ENCODE measurements around the gene DNM3.

Gene DNM3

DNA sequence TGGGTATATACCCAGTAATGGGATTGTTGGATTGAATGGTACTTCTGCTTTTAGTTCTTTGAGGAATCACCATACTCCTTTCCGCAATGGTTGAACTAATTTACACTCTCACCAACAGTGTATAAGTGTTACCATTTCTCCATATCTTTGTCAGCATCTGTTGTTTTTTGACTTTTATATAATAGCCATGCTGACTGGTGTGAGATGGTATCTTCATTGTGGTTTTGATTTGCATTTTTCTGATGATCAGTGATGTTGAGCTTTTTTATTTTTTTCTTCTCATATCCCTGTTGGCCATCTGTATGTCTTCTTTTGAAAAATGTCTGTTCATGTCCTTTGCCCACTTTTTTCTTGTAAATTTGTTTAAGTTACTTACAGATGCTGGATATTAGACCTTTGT is 14.1 kb downstream of the DNM3 start:
- H3K4me3 ChIP-seq (ENCODE audit: low read depth, low read length): no peak overlapping the region
- DNase-seq (ENCODE audit: low read depth): no peak
- TF ChIP-seq, protein P1, sequence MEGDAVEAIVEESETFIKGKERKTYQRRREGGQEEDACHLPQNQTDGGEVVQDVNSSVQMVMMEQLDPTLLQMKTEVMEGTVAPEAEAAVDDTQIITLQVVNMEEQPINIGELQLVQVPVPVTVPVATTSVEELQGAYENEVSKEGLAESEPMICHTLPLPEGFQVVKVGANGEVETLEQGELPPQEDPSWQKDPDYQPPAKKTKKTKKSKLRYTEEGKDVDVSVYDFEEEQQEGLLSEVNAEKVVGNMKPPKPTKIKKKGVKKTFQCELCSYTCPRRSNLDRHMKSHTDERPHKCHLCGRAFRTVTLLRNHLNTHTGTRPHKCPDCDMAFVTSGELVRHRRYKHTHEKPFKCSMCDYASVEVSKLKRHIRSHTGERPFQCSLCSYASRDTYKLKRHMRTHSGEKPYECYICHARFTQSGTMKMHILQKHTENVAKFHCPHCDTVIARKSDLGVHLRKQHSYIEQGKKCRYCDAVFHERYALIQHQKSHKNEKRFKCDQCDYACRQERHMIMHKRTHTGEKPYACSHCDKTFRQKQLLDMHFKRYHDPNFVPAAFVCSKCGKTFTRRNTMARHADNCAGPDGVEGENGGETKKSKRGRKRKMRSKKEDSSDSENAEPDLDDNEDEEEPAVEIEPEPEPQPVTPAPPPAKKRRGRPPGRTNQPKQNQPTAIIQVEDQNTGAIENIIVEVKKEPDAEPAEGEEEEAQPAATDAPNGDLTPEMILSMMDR (IDR thresholded peaks at IDR 0.05; ENCODE audit: low read depth, low read length): no peak
- TF ChIP-seq, protein P2, sequence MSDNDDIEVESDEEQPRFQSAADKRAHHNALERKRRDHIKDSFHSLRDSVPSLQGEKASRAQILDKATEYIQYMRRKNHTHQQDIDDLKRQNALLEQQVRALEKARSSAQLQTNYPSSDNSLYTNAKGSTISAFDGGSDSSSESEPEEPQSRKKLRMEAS (IDR thresholded peaks at IDR 0.05; ENCODE audit: low read depth, low read length): no peak
- TF ChIP-seq POLR2A (IDR thresholded peaks at IDR 0.05; ENCODE audit: extremely low read depth, insufficient read length) (no peak), MYC (IDR thresholded peaks at IDR 0.05; ENCODE audit: low read depth, low read length) (no peak)

DNA sequence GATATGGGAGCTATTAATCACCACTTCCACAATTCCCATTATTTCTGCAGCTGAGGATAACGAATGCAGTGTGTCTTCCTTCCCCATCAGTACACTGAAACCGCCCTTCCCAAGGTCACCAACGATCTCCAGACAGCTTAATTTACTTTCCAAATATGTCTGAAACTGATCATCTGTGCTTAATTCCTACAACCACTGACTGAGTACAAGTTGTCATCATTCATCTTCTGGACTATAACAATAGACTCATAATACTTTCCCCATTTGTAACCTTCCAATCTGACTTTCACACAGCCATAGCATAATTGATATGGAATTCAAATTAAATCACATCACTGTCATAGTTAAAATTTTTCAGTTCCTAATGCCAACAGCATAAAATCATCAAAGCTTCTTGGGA is 17.4 kb downstream of the DNM3 start:
- no peak for DNase-seq (ENCODE audit: low read depth)
- TF ChIP-seq, protein P2 (IDR thresholded peaks at IDR 0.05; ENCODE audit: low read depth, low read length): no peak
- TF ChIP-seq MYC (IDR thresholded peaks at IDR 0.05; ENCODE audit: low read depth, low read length): no peak
- TF ChIP-seq, protein P1 (IDR thresholded peaks at IDR 0.05; ENCODE audit: low read depth, low read length): no peak
- no peak for TF ChIP-seq POLR2A (IDR thresholded peaks at IDR 0.05; ENCODE audit: extremely low read depth, insufficient read length)
- H3K4me3 ChIP-seq (ENCODE audit: low read depth, low read length): no peak overlapping the region

DNA sequence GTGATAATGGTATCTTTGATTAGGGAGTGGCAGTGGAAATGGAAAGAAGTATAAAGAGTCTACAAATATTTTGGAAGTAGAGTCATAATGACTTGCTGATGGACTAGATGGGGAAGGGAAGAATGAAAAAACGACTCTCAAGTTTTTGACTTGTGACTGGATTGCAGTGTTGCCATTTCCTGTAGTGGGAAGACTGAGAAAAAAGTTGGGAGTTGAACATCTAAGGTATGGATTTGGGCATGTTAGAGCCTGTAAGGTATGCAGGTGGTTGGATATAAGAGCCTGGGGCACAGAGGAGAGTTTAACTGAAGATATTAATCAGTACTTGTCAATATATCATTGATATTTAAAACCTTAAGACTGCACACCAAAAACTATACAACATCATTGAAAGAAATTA is 19.4 kb downstream of the DNM3 start:
- TF ChIP-seq, protein P1 (IDR thresholded peaks at IDR 0.05; ENCODE audit: low read depth, low read length): no peak
- TF ChIP-seq MYC (IDR thresholded peaks at IDR 0.05; ENCODE audit: low read depth, low read length) (no peak), POLR2A (IDR thresholded peaks at IDR 0.05; ENCODE audit: extremely low read depth, insufficient read length) (no peak)
- TF ChIP-seq, protein P2 (IDR thresholded peaks at IDR 0.05; ENCODE audit: low read depth, low read length): no peak
- DNase-seq (ENCODE audit: low read depth): no peak
- H3K4me3 ChIP-seq (ENCODE audit: low read depth, low read length): no peak overlapping the region

DNA sequence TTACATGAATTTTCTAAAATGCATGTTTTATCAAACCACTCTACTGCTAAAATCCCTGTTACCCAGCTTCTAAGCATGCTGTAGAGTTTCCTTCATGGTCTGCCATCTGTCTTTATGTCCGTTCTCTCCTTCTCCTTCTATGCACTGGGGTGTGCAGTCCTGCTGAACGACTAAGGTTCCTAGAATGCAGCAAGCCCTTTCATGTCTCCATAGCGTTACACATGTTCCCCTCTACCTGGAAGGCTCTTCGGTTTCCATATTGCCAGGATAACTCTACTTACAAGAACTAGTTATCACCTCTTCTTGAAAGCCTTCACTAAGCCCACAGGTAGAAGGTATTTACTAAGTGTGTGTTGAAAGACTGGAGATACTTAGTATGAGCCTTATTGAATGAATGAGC is 22.2 kb downstream of the DNM3 start:
- TF ChIP-seq MYC (IDR thresholded peaks at IDR 0.05; ENCODE audit: low read depth, low read length) (no peak), POLR2A (IDR thresholded peaks at IDR 0.05; ENCODE audit: extremely low read depth, insufficient read length) (no peak)
- TF ChIP-seq, protein P1 (IDR thresholded peaks at IDR 0.05; ENCODE audit: low read depth, low read length): no peak
- TF ChIP-seq, protein P2 (IDR thresholded peaks at IDR 0.05; ENCODE audit: low read depth, low read length): no peak
- DNase-seq (ENCODE audit: low read depth): no peak
- H3K4me3 ChIP-seq (ENCODE audit: low read depth, low read length): no peak overlapping the region

DNA sequence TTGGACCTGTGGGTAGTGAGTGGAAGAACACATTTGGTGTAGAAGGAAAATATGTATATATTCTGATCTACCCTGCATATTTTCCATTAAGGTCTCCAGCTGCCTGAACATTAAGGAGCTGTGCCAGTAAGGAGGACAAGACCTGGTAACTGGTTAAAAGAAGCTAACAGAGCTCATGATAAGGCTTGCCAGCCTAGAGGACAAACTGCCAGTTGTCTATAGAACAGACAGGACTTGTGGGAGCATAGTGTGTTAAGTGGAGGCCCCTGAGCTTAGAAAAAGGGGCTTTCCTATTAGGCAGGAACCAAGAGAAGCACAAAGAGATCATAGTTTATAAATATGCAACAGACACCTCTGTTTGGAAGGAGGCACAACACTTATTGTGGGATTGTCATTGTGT is 23.0 kb downstream of the DNM3 start:
- TF ChIP-seq, protein P1 (IDR thresholded peaks at IDR 0.05; ENCODE audit: low read depth, low read length): no peak
- TF ChIP-seq POLR2A (IDR thresholded peaks at IDR 0.05; ENCODE audit: extremely low read depth, insufficient read length) (no peak), MYC (IDR thresholded peaks at IDR 0.05; ENCODE audit: low read depth, low read length) (no peak)
- TF ChIP-seq, protein P2 (IDR thresholded peaks at IDR 0.05; ENCODE audit: low read depth, low read length): no peak
- H3K4me3 ChIP-seq (ENCODE audit: low read depth, low read length): no peak overlapping the region
- no peak for DNase-seq (ENCODE audit: low read depth)

DNA sequence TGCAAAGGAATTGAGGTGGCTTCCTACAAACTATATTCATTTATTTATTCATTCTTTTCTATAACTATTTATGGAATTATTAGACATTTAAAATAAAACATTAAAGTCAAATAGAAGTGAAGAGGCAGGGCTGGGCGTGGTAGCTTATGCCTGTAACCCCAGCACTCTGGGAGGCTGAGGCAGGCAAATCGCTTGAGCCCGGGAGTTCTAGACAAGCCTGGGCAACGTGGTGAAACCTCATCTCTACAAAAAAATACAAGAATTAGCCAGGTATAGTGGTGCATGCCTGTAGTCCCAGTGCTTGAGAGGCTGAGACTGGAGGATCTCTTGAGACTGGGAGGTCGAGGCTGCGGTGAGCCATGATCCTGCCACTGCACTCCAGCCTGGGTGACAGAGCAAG is 23.8 kb downstream of the DNM3 start:
- H3K4me3 ChIP-seq (ENCODE audit: low read depth, low read length): no peak overlapping the region
- TF ChIP-seq, protein P2 (IDR thresholded peaks at IDR 0.05; ENCODE audit: low read depth, low read length): no peak
- TF ChIP-seq MYC (IDR thresholded peaks at IDR 0.05; ENCODE audit: low read depth, low read length) (no peak), POLR2A (IDR thresholded peaks at IDR 0.05; ENCODE audit: extremely low read depth, insufficient read length) (no peak)
- TF ChIP-seq, protein P1 (IDR thresholded peaks at IDR 0.05; ENCODE audit: low read depth, low read length): no peak
- DNase-seq (ENCODE audit: low read depth): no peak
